PC-3 (cell line): ENCODE measurements around the gene CEBPB.

Experiments used
- CTCF ChIP-seq: fragments of 300-600 bp; sonication (generic); conservative IDR thresholded peaks from 2 replicates; pipeline ENCODE4 v1.5.1; 2017; ENCODE audit warnings: antibody characterized with exemption, low read depth, mild to moderate bottlenecking, low read length
- EZH2phosphoT487 ChIP-seq: fragments of 300-600 bp; sonication (generic); IDR thresholded peaks from 2 replicates; pipeline ENCODE4 v1.6.1; 2018; ENCODE audit warnings: mild to moderate bottlenecking, antibody characterized with exemption, low read length, borderline replicate concordance

GRCh38 chr20:50203951-50204937 lies 13.6 kb downstream of the CEBPB start:
- TF ChIP-seq CTCF (no peak), EZH2phosphoT487 (no peak)
